Fibroblast of lung (primary cell): ENCODE results near the gene KIF20B. TPM values are rescaled to one million over a fixed set of nuclear protein-coding genes. Genes with fewer than 3 reads are reported as not detected.

Experiments used
- DNase-seq, 2 donors: peaks; one replicate each; pipeline versions ENCODE4 v3.0.0 to v3.0.0-alpha.2; 2010; ENCODE audit warnings: low read depth in 2 of 2
- H2AFZ ChIP-seq: 2 replicates; pipeline ENCODE4 v1.5.1; 2012; ENCODE audit warnings: low read length, control low read depth, inconsistent platforms
- H3K27ac ChIP-seq: 2 replicates; pipeline ENCODE4 v1.5.1; 2011; ENCODE audit warnings: low read length, control low read depth; ENCODE audit not compliant: insufficient read depth
- H3K27me3 ChIP-seq: 2 replicates; pipeline ENCODE4 v1.5.1; 2011; ENCODE audit warnings: mild to moderate bottlenecking, low read length; ENCODE audit not compliant: control insufficient read depth, insufficient read depth
- H3K36me3 ChIP-seq: 2 replicates; pipeline ENCODE4 v1.5.1; 2011; ENCODE audit warnings: low read length; ENCODE audit not compliant: control insufficient read depth, insufficient read depth
- H3K4me1 ChIP-seq: 2 replicates; pipeline ENCODE4 v1.5.1; 2011; ENCODE audit warnings: low read length; ENCODE audit not compliant: control insufficient read depth, insufficient read depth; ENCODE audit errors: extremely low read depth
- H3K4me2 ChIP-seq: 2 replicates; pipeline ENCODE4 v1.5.1; 2011; ENCODE audit warnings: low read length, control low read depth; ENCODE audit not compliant: insufficient read depth; ENCODE audit errors: extremely low read depth
- H3K4me3 ChIP-seq, 4 experiments: fragments of 200-600 bp in 1 of 4; sonication (generic) in 1 of 4; replicated peaks in 1 of 4; 2 replicates each; pipeline ENCODE4 v1.5.1; 2011 to 2016; ENCODE audit warnings: low read length in 4 of 4, low read depth in 3 of 4, mild to moderate bottlenecking in 3 of 4, control low read depth in 2 of 4, inconsistent platforms in 1 of 4, mixed read lengths in 1 of 4; ENCODE audit not compliant: insufficient read depth in 1 of 4; ENCODE audit errors: control extremely low read depth in 1 of 4
- H3K79me2 ChIP-seq: 2 replicates; pipeline ENCODE4 v1.5.1; 2012; ENCODE audit warnings: mild to moderate bottlenecking, low read length, inconsistent platforms; ENCODE audit not compliant: control insufficient read depth, insufficient read depth
- H3K9ac ChIP-seq: 2 replicates; pipeline ENCODE4 v1.5.1; 2011; ENCODE audit warnings: mild to moderate bottlenecking, low read length, control low read depth; ENCODE audit not compliant: insufficient read depth
- H3K9me3 ChIP-seq: 2 replicates; pipeline ENCODE4 v1.5.1; 2012; ENCODE audit warnings: low read depth, low read length; ENCODE audit not compliant: control insufficient read depth, insufficient read depth
- H4K20me1 ChIP-seq: 2 replicates; pipeline ENCODE4 v1.5.1; 2011; ENCODE audit warnings: low read length; ENCODE audit not compliant: control insufficient read depth, insufficient read depth; ENCODE audit errors: extremely low read depth
- CTCF ChIP-seq, 2 donors: IDR thresholded peaks in 1 of 2; conservative IDR thresholded peaks in 1 of 2; 1 replicate in 1 of 2; 2 replicates in 1 of 2; pipeline ENCODE4 v1.5.1; 2011 to 2012; ENCODE audit warnings: low read length in 2 of 2, control low read depth in 1 of 2, inconsistent platforms in 1 of 2, low read depth in 1 of 2, mild to moderate bottlenecking in 1 of 2
- EZH2 ChIP-seq: IDR thresholded peaks from 2 replicates; pipeline ENCODE4 v1.5.1; 2012; ENCODE audit warnings: low read length, control low read depth, mild to moderate bottlenecking; ENCODE audit errors: missing control alignments
- polyA plus RNA-seq, 2 donors: library from polyadenylated mRNA; depleted of rRNA in 1 of 2; stranded (reverse) in 1 of 2; unstranded in 1 of 2; fragments of >200 nt; gene quantifications; 2 replicates each; pipeline ENCODE4 v1.2.1, GENCODE V29; 2011 to 2012; ENCODE audit warnings: missing spikeins in 1 of 2
- total RNA-seq: library from RNA; depleted of rRNA; stranded (reverse); fragments of >200 nt; gene quantifications from 2 replicates; pipeline ENCODE4 v1.2.1, GENCODE V29; 2014

KIF20B gene
- total and polyA plus RNA-seq, 2 donors (not counting 1 experiment from before 2014, with no cell fraction given), result 5.6 to 9.2 TPM

DNA sequence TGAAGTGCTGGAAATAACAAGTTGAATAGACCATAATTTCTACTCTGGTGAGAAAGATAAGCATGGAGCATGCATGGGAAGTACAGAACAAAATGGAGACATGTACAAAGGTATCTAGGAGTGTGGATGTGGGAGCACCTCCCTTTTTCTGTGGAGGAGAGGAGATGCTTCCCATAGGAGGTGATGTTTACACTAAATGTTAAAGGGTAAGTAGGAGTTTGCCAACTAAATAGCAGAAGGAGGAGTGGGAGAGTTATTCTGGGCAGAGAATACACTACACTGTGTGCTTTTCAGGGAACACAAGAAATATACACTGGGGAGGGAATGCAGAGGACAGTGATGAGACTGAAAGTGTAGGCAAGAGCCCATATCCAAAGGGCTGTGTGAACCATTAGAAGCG lies 35.3 kb upstream of the KIF20B start:
- Histone ChIP-seq H3K9me3 (no peaks in the 10 kb centered on the region), H3K9ac (no peak overlapping the region), H3K79me2 (no peaks in the 10 kb centered on the region), H3K4me3 (no peak overlapping the region), H3K4me2 (no peak overlapping the region), H3K27me3 (no peaks in the 10 kb centered on the region), H4K20me1 (no peaks in the 10 kb centered on the region), H3K27ac (no peak overlapping the region), H2AFZ (no peak overlapping the region), H3K4me1 (no peaks in the 10 kb centered on the region), H3K36me3 (no peaks in the 10 kb centered on the region)
- no peak for DNase-seq
- TF ChIP-seq CTCF (conservative IDR thresholded peaks at IDR 0.05 in 1 of 2, IDR thresholded peaks at IDR 0.05 in 1 of 2; ENCODE audit: low read depth in 1 of 2, low read length in 2 of 2), result no peak
- no peak for TF ChIP-seq EZH2

GRCh38 chr10:89668386-89669071 lies 32.9 kb upstream of the KIF20B start:
- TF ChIP-seq CTCF (conservative IDR thresholded peaks at IDR 0.05 in 1 of 2, IDR thresholded peaks at IDR 0.05 in 1 of 2; ENCODE audit: low read depth in 1 of 2, low read length in 2 of 2) (no peak), EZH2 (no peak)
- H3K27me3 ChIP-seq, result no peaks in the 10 kb centered on the region

GRCh38 chr10:89669985-89670384 lies 31.4 kb upstream of the KIF20B start:
- no peaks in the 10 kb centered on the region for H4K20me1 ChIP-seq
- no peaks in the 10 kb centered on the region for H3K27me3 ChIP-seq
- no peak overlapping the region for H3K27ac ChIP-seq
- no peak overlapping the region for H3K9ac ChIP-seq
- no peak overlapping the region for H3K4me2 ChIP-seq
- H3K4me3 ChIP-seq, result no peak overlapping the region
- H3K36me3 ChIP-seq, result no peaks in the 10 kb centered on the region
- H3K9me3 ChIP-seq, result no peaks in the 10 kb centered on the region
- no peaks in the 10 kb centered on the region for H3K79me2 ChIP-seq
- DNase-seq, result no peak
- H2AFZ ChIP-seq, result no peak overlapping the region
- no peaks in the 10 kb centered on the region for H3K4me1 ChIP-seq
- TF ChIP-seq EZH2 (no peak), CTCF (conservative IDR thresholded peaks at IDR 0.05 in 1 of 2, IDR thresholded peaks at IDR 0.05 in 1 of 2; ENCODE audit: low read depth in 1 of 2, low read length in 2 of 2) (no peak)

More at GRCh38 chr10:89668386-89669071, 32.9 kb upstream of the KIF20B start:
- Histone ChIP-seq H3K27ac (no peak overlapping the region), H3K4me3 (no peak overlapping the region), H3K4me2 (no peak overlapping the region), H3K9ac (no peak overlapping the region), H3K4me1 (no peaks in the 10 kb centered on the region), H2AFZ (no peak overlapping the region), H3K79me2 (no peaks in the 10 kb centered on the region), H3K36me3 (no peaks in the 10 kb centered on the region), H4K20me1 (no peaks in the 10 kb centered on the region), H3K9me3 (no peaks in the 10 kb centered on the region)
- no peak for DNase-seq
